IMR-90 (cell line): Measurements from ENCODE around the gene TRAF3IP1. TPM values are rescaled to one million over a fixed set of nuclear protein-coding genes. Genes with fewer than 3 reads are reported as not detected.

Source experiments
- ATAC-seq: fragments of 200-7000 bp; cut with Tn5 transposase; 2 replicates; pipeline ENCODE4 v1.9.1; 2020; ENCODE audit warnings: low read depth, mild to moderate bottlenecking, moderate library complexity
- BruUV-seq: library from RNA; stranded (reverse); fragments of 400-500 nt; replicated peaks from 2 replicates; lab custom pipeline; 2021; lab: Mats Ljungman, UMichigan
- CTCF ChIA-PET: fragments of 300-600 bp; formaldehyde crosslinking; extraction: SDS; loops from one replicate; lab custom pipeline; 2021; ENCODE audit warnings: antibody characterized with exemption; lab: Yijun Ruan, JAX
- POLR2A ChIA-PET: fragments of 300-600 bp; sonication (Branson Sonifier 250); formaldehyde crosslinking; loops from one replicate; lab custom pipeline; 2022; ENCODE audit warnings: antibody characterized with exemption; ENCODE audit not compliant: unreplicated experiment; lab: Charles Lee
- DNase-seq: peaks from one replicate; pipeline ENCODE4 v3.0.0; 2013
- H2AFZ ChIP-seq: replicated peaks from 2 replicates; pipeline ENCODE3; 2013; ENCODE audit warnings: low read length, mild to moderate bottlenecking; ENCODE audit not compliant: poor library complexity
- H2AK5ac ChIP-seq: 2 replicates; pipeline ENCODE4 v1.6.1; 2013; ENCODE audit warnings: low read depth, low read length, inconsistent platforms
- H2AK9ac ChIP-seq: replicated peaks from 2 replicates; pipeline ENCODE3; 2013; ENCODE audit warnings: mild to moderate bottlenecking, low read depth, low read length, moderate library complexity; ENCODE audit not compliant: poor library complexity
- H2BK120ac ChIP-seq: 2 replicates; pipeline ENCODE4 v1.6.1; 2013; ENCODE audit warnings: low read depth, low read length, inconsistent platforms
- H2BK15ac ChIP-seq: 3 replicates; pipeline ENCODE4 v1.6.1; 2013; ENCODE audit warnings: low read depth, low read length, inconsistent platforms
- H2BK20ac ChIP-seq: 2 replicates; pipeline ENCODE4 v1.6.1; 2013; ENCODE audit warnings: low read depth, mild to moderate bottlenecking, inconsistent platforms, low read length, moderate library complexity
- H2BK5ac ChIP-seq: 2 replicates; pipeline ENCODE4 v1.6.1; 2013; ENCODE audit warnings: mild to moderate bottlenecking, low read depth, low read length, inconsistent platforms; ENCODE audit not compliant: poor library complexity, severe bottlenecking
- H3K14ac ChIP-seq: replicated peaks from 2 replicates; pipeline ENCODE4 v1.6.1; 2013; ENCODE audit warnings: low read depth, low read length, inconsistent platforms
- H3K18ac ChIP-seq: 2 replicates; pipeline ENCODE4 v1.6.1; 2013; ENCODE audit warnings: low read depth, low read length, control low read depth
- H3K23ac ChIP-seq: 2 replicates; pipeline ENCODE4 v1.6.1; 2013; ENCODE audit warnings: low read depth, low read length, inconsistent platforms
- H3K27ac ChIP-seq: 2 replicates; pipeline ENCODE4 v1.5.1; 2013; ENCODE audit warnings: mild to moderate bottlenecking, control low read depth, low read length; ENCODE audit not compliant: insufficient read depth
- H3K27me3 ChIP-seq: 2 replicates; pipeline ENCODE4 v1.6.1; 2013; ENCODE audit warnings: low read length; ENCODE audit not compliant: control insufficient read depth, insufficient read depth
- H3K36me3 ChIP-seq: 2 replicates; pipeline ENCODE4 v1.6.1; 2013; ENCODE audit warnings: low read length, mixed read lengths; ENCODE audit not compliant: control insufficient read depth, insufficient read depth
- H3K4ac ChIP-seq: 2 replicates; pipeline ENCODE4 v1.6.1; 2013; ENCODE audit warnings: low read depth, low read length, inconsistent platforms
- H3K4me1 ChIP-seq: 2 replicates; pipeline ENCODE4 v1.6.1; 2013; ENCODE audit warnings: low read length, mixed read lengths; ENCODE audit not compliant: control insufficient read depth, insufficient read depth
- H3K4me2 ChIP-seq: 2 replicates; pipeline ENCODE4 v1.6.1; 2013; ENCODE audit warnings: low read depth, mild to moderate bottlenecking, control low read depth, low read length, moderate library complexity
- H3K4me3 ChIP-seq: 2 replicates; pipeline ENCODE4 v1.5.1; 2013; ENCODE audit warnings: low read depth, mild to moderate bottlenecking, control low read depth, low read length, moderate library complexity; ENCODE audit not compliant: insufficient read depth
- H3K56ac ChIP-seq: 2 replicates; pipeline ENCODE4 v1.6.1; 2013; ENCODE audit warnings: low read length, inconsistent platforms; ENCODE audit not compliant: insufficient read depth; ENCODE audit errors: extremely low read depth
- H3K79me1 ChIP-seq, 2 experiments: 2 replicates each; pipeline ENCODE4 v1.6.1; 2013; ENCODE audit warnings: low read length in 2 of 2, inconsistent platforms in 1 of 2, low read depth in 1 of 2
- H3K9ac ChIP-seq: 2 replicates; pipeline ENCODE4 v1.6.1; 2013; ENCODE audit warnings: low read depth, low read length, control low read depth
- H3K9me1 ChIP-seq: 2 replicates; pipeline ENCODE4 v1.6.1; 2013; ENCODE audit warnings: low read length, inconsistent platforms; ENCODE audit not compliant: insufficient read depth
- H3K9me3 ChIP-seq: 2 replicates; pipeline ENCODE4 v1.6.1; 2013; ENCODE audit warnings: low read length; ENCODE audit not compliant: control insufficient read depth, insufficient read depth
- H4K20me1 ChIP-seq: 2 replicates; pipeline ENCODE4 v1.6.1; 2013; ENCODE audit warnings: low read length, inconsistent platforms; ENCODE audit not compliant: insufficient read depth
- H4K5ac ChIP-seq: 2 replicates; pipeline ENCODE4 v1.6.1; 2013; ENCODE audit warnings: mild to moderate bottlenecking, low read depth, low read length, control low read depth
- H4K8ac ChIP-seq, 2 experiments: 2 replicates each; pipeline ENCODE4 v1.6.1; 2013; ENCODE audit warnings: low read depth in 2 of 2, low read length in 2 of 2, control low read depth in 1 of 2, inconsistent platforms in 1 of 2
- H4K91ac ChIP-seq: 2 replicates; pipeline ENCODE4 v1.6.1; 2013; ENCODE audit warnings: low read depth, low read length, inconsistent platforms; ENCODE audit not compliant: insufficient read depth
- BHLHE40 ChIP-seq: fragments of 150-350 bp; IDR thresholded peaks from 2 replicates; pipeline ENCODE4 v1.6.1; 2016; ENCODE audit warnings: mild to moderate bottlenecking, low read depth, low read length
- CEBPB ChIP-seq: IDR thresholded peaks from 2 replicates; pipeline ENCODE4 v1.6.1; 2012; ENCODE audit warnings: low read depth, low read length, improper control_type of control experiment
- CHD1 ChIP-seq: IDR thresholded peaks from 2 replicates; pipeline ENCODE4 v1.6.1; 2012; ENCODE audit warnings: low read depth, low read length, improper control_type of control experiment
- ELK1 ChIP-seq: fragments of 150-350 bp; IDR thresholded peaks from 2 replicates; pipeline ENCODE4 v1.6.1; 2016; ENCODE audit warnings: low read depth, mild to moderate bottlenecking, low read length, moderate library complexity, borderline replicate concordance
- FOS ChIP-seq: fragments of 150-350 bp; IDR thresholded peaks from 2 replicates; pipeline ENCODE4 v1.6.1; 2016; ENCODE audit warnings: low read depth, low read length
- MAFK ChIP-seq: IDR thresholded peaks from 2 replicates; pipeline ENCODE4 v1.6.1; 2012; ENCODE audit warnings: low read depth, low read length, improper control_type of control experiment
- MAZ ChIP-seq: IDR thresholded peaks from 2 replicates; pipeline ENCODE4 v1.6.1; 2012; ENCODE audit warnings: low read depth, mild to moderate bottlenecking, low read length, improper control_type of control experiment, moderate library complexity, borderline replicate concordance
- MXI1 ChIP-seq: IDR thresholded peaks from 2 replicates; pipeline ENCODE4 v1.6.1; 2012; ENCODE audit warnings: low read depth, mild to moderate bottlenecking, low read length, moderate library complexity, borderline replicate concordance
- NFE2L2 ChIP-seq: fragments of 150-350 bp; IDR thresholded peaks from 2 replicates; pipeline ENCODE4 v1.6.1; 2016; ENCODE audit warnings: low read depth, mild to moderate bottlenecking, low read length
- POLR2A ChIP-seq: IDR thresholded peaks from 2 replicates; pipeline ENCODE4 v1.6.1; 2012; ENCODE audit warnings: mild to moderate bottlenecking, low read depth, low read length
- RAD21 ChIP-seq: IDR thresholded peaks from 2 replicates; pipeline ENCODE4 v1.6.1; 2012; ENCODE audit warnings: low read length, improper control_type of control experiment
- RCOR1 ChIP-seq: IDR thresholded peaks from 2 replicates; pipeline ENCODE4 v1.6.1; 2012; ENCODE audit warnings: mild to moderate bottlenecking, low read length, improper control_type of control experiment; ENCODE audit not compliant: insufficient replicate concordance
- RFX5 ChIP-seq: IDR thresholded peaks from 2 replicates; pipeline ENCODE4 v1.8.0; 2012; ENCODE audit warnings: low read depth, mild to moderate bottlenecking, low read length, moderate library complexity
- SMC3 ChIP-seq: fragments of 150-350 bp; IDR thresholded peaks from 2 replicates; pipeline ENCODE4 v1.6.1; 2016; ENCODE audit warnings: low read depth, mild to moderate bottlenecking, antibody characterized with exemption, low read length, moderate library complexity
- WGBS, 2 experiments: methylation state at CpG; one replicate each; pipeline versions ENCODE4 v1.1.5 to v1.1.7; 2013; ENCODE audit warnings: missing lambda C conversion rate in 2 of 2; ENCODE audit not compliant: insufficient read length in 1 of 2; ENCODE audit errors: extremely low coverage in 2 of 2; 5-methylcytosine and 5-hydroxymethylcytosine counted together
- dilution Hi-C: fragments of 300-500 bp; cut with HindIII; formaldehyde crosslinking; loops from one replicate; pipeline ENCODE4 v1.14.3; 2018; ENCODE audit warnings: low sequenced_read_pairs; ENCODE audit not compliant: unreplicated experiment
- in situ Hi-C: fragments of 300-500 bp; cut with MboI; formaldehyde crosslinking; loops from 3 replicates; pipeline ENCODE4 v1.14.3; 2019; ENCODE audit warnings: low sequenced_read_pairs, inconsistent platforms, mixed read lengths
- intact Hi-C: fragments of 100-400 bp; cut with micrococcal nuclease; formaldehyde crosslinking; loops from 2 replicates; pipeline ENCODE4 v1.10.0; 2022
- polyA plus RNA-seq, 3 experiments: library from polyadenylated mRNA; depleted of rRNA; stranded (reverse); fragments of >200 nt; gene quantifications; 2 replicates each; pipeline ENCODE4 v1.2.3, GENCODE V29; 2012; ENCODE audit warnings: low replicate concordance in 1 of 3
- total RNA-seq: library from RNA; depleted of rRNA; stranded (reverse); fragments of >200 nt; gene quantifications from 2 replicates; pipeline ENCODE4 v1.2.3, GENCODE V29; 2012
- TF ChIP-seq, protein P1 (sequence below): fragments of 150-350 bp; IDR thresholded peaks from 2 replicates; pipeline ENCODE4 v1.6.1; 2017; ENCODE audit warnings: mild to moderate bottlenecking, antibody characterized with exemption, low read length, low read depth

Gene TRAF3IP1
- total and polyA plus RNA-seq, 2 of the 4 experiments (the other 2 are of a cell fraction) = 5.9 to 8.3 TPM

DNA sequence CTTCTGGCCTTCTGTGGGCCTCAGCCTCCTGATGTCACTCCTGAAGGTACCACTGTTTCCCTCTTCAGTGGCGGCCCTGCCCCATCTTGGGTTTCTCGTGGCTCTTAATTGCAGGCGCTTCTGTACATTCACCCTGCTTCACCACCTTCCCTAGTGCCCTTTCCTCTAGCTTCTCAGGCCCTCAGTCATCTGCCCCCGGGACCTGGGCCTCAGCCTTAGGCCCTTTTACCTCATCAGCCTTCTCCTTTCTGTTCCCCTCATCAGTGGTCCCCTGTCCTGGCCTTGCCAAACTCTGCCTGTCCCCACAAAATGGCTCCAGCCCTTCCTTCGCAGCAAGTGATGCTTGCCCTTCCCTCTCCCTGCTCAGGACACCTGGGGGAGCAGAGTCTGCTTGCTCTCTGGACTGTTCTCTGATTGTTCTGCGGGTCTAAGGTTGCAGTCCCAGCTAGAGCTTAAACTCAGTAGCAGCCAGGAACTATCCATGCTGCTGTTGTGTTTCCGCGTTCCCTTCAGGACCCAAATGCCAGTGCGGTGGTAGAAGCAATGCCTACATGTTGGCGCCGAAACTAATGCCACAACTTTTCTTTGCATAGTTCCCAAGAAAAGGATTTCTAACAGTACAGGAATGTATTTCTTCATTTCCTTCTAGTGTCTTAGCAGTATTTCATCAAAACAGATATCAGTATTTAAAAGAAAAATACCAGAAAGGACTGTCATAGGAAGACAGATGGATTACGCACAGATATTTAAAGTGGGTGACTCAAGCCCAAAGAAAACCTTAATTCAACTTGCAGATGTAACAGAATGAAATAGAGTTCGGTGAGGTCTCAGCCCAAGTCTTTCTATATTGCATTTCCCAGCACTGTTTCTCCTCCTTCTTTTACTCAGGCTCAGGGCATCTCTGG lies 113.9 kb downstream of the TRAF3IP1 start:
- H2AFZ ChIP-seq = peak overlapping the region; percentile 73
- H3K4ac ChIP-seq = peak overlapping the region; percentile 99
- peak overlapping the region; percentile 88 for H2BK15ac ChIP-seq
- POLR2A ChIA-PET = no interaction called here
- H3K9me1 ChIP-seq = peaks cover 22% of the 10 kb centered on the region
- 85% methylated on average over 7 of the region's 13 CpGs; no CpG with 5 or more reads in 1 of the 2 experiments for WGBS, 2 experiments
- H4K8ac ChIP-seq = peak overlapping the region; percentile 88 to 97
- no peaks in the 10 kb centered on the region for H3K27me3 ChIP-seq
- H3K36me3 ChIP-seq = peaks cover 29% of the 10 kb centered on the region
- peak overlapping the region; percentile 21 for H3K9ac ChIP-seq
- H4K91ac ChIP-seq = peak overlapping the region; percentile 98
- no TSS peak for BruUV-seq
- peak overlapping the region; percentile 98 for H2BK120ac ChIP-seq
- dilution Hi-C loops = no loop called here
- H3K56ac ChIP-seq = peak overlapping the region; percentile 85
- ATAC-seq = peak; percentile 79
- H2AK5ac ChIP-seq = peak overlapping the region; percentile 98
- H3K4me2 ChIP-seq = peak overlapping the region; percentile 64
- in situ Hi-C loops = no loop called here
- peaks cover 26% of the 10 kb centered on the region for H3K4me1 ChIP-seq
- DNase-seq = peak; percentile 96
- peak overlapping the region; percentile 51 for H4K5ac ChIP-seq
- H2BK5ac ChIP-seq = peak overlapping the region; percentile 99
- H3K4me3 ChIP-seq = no peak overlapping the region
- intact Hi-C loops = loop anchor here (5.0 kb wide), 2 partner anchors 57 to 147 kb away; partner anchors contain the start of gene PER2
- CTCF ChIA-PET = no interaction called here
- H2BK20ac ChIP-seq = peak overlapping the region; percentile 94
- H3K18ac ChIP-seq = peak overlapping the region; percentile 70
- H3K9me3 ChIP-seq = 0 out of 2 replicates have a peak, but pooled peaks cover 4% of the 10 kb centered on the region
- H3K27ac ChIP-seq = peak overlapping the region; percentile 92
- peaks cover 19 to 37% of the 10 kb centered on the region in 2 experiments; a peak in 3 of 4 replicates for H3K79me1 ChIP-seq
- peak overlapping the region; percentile 94 for H3K23ac ChIP-seq
- H4K20me1 ChIP-seq = peaks cover 10% of the 10 kb centered on the region
- peak overlapping the region; percentile 95 for H2AK9ac ChIP-seq
- peak overlapping the region; percentile 90 for H3K14ac ChIP-seq
- TF ChIP-seq RFX5 (no peak), MAZ (no peak), SMC3 (no peak), NFE2L2 (no peak), ELK1 (no peak), MXI1 (0 out of 2 replicates have a peak, but pooled peaks have one; percentile 39), RCOR1 (no peak), CHD1 (no peak), FOS (peak; percentile 78), CEBPB (peak; percentile 85), POLR2A (peak; percentile 53), MAFK (0 out of 2 replicates have a peak, but pooled peaks have one; percentile 1), BHLHE40 (no peak; the same call in 1 of the 2 replicates), RAD21 (no peak)
- TF ChIP-seq, protein P1, sequence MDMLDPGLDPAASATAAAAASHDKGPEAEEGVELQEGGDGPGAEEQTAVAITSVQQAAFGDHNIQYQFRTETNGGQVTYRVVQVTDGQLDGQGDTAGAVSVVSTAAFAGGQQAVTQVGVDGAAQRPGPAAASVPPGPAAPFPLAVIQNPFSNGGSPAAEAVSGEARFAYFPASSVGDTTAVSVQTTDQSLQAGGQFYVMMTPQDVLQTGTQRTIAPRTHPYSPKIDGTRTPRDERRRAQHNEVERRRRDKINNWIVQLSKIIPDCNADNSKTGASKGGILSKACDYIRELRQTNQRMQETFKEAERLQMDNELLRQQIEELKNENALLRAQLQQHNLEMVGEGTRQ = no peak
